Measurements from ENCODE around the gene RRAS. TPM values are rescaled to one million over a fixed set of nuclear protein-coding genes. Genes with fewer than 3 reads are reported as not detected.

RRAS gene
- total and polyA plus RNA-seq, 4 donors: 4.1 to 18.5 (median 11.1) TPM

DNA sequence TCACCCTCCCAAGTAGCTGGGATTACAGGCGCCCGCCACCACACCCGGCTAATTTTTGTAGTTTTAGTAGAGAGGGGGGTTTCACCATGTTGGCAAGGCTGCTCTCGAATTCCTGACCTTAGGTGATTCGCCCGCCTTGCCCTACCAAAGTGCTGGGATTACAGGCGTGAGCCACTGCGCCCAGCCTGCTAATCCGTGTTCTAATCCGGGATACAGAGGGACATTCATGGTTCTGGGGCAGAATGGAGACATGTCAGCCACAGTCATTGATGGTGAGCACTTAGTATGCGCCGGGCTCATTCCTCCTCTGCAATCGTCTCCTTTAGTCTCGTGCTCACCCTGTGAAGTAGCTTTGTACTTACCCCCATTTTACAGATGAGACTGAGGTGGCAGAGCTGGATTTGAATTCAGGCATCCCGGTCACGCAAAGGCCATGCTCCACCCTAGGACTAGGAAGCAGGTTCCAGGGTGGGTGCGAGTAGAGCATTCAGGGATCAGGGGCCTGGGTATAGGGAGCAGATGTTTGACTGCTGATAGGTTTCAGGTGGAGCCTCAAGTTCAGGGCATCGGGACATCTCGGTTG lies 8.2 kb downstream of the RRAS start:
- 83% methylated on average over 19 of the region's 19 CpGs for WGBS
- no peak for TF ChIP-seq JUND (IDR thresholded peaks at IDR 0.05)
- TF ChIP-seq FOXA1 (IDR thresholded peaks at IDR 0.05): no peak
- no peak for TF ChIP-seq HNF4A (conservative IDR thresholded peaks at IDR 0.05)
- no peak for TF ChIP-seq GABPA (IDR thresholded peaks at IDR 0.05 in 1 of 2, conservative IDR thresholded peaks at IDR 0.05 in 1 of 2)
- no peak for TF ChIP-seq YY1 (IDR thresholded peaks at IDR 0.05)
- TF ChIP-seq, protein P1, sequence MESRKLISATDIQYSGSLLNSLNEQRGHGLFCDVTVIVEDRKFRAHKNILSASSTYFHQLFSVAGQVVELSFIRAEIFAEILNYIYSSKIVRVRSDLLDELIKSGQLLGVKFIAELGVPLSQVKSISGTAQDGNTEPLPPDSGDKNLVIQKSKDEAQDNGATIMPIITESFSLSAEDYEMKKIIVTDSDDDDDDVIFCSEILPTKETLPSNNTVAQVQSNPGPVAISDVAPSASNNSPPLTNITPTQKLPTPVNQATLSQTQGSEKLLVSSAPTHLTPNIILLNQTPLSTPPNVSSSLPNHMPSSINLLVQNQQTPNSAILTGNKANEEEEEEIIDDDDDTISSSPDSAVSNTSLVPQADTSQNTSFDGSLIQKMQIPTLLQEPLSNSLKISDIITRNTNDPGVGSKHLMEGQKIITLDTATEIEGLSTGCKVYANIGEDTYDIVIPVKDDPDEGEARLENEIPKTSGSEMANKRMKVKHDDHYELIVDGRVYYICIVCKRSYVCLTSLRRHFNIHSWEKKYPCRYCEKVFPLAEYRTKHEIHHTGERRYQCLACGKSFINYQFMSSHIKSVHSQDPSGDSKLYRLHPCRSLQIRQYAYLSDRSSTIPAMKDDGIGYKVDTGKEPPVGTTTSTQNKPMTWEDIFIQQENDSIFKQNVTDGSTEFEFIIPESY (IDR thresholded peaks at IDR 0.05): no peak
- TF ChIP-seq, protein P2, sequence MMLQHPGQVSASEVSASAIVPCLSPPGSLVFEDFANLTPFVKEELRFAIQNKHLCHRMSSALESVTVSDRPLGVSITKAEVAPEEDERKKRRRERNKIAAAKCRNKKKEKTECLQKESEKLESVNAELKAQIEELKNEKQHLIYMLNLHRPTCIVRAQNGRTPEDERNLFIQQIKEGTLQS (IDR thresholded peaks at IDR 0.05): no peak
- TF ChIP-seq, protein P3, sequence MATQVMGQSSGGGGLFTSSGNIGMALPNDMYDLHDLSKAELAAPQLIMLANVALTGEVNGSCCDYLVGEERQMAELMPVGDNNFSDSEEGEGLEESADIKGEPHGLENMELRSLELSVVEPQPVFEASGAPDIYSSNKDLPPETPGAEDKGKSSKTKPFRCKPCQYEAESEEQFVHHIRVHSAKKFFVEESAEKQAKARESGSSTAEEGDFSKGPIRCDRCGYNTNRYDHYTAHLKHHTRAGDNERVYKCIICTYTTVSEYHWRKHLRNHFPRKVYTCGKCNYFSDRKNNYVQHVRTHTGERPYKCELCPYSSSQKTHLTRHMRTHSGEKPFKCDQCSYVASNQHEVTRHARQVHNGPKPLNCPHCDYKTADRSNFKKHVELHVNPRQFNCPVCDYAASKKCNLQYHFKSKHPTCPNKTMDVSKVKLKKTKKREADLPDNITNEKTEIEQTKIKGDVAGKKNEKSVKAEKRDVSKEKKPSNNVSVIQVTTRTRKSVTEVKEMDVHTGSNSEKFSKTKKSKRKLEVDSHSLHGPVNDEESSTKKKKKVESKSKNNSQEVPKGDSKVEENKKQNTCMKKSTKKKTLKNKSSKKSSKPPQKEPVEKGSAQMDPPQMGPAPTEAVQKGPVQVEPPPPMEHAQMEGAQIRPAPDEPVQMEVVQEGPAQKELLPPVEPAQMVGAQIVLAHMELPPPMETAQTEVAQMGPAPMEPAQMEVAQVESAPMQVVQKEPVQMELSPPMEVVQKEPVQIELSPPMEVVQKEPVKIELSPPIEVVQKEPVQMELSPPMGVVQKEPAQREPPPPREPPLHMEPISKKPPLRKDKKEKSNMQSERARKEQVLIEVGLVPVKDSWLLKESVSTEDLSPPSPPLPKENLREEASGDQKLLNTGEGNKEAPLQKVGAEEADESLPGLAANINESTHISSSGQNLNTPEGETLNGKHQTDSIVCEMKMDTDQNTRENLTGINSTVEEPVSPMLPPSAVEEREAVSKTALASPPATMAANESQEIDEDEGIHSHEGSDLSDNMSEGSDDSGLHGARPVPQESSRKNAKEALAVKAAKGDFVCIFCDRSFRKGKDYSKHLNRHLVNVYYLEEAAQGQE (IDR thresholded peaks at IDR 0.05): no peak
- no peak for TF ChIP-seq HNF4G (IDR thresholded peaks at IDR 0.05)
- no peak for TF ChIP-seq FOXA2 (IDR thresholded peaks at IDR 0.05)
- TF ChIP-seq RXRA (IDR thresholded peaks at IDR 0.05): no peak
- no peak for TF ChIP-seq RAD21 (IDR thresholded peaks at IDR 0.05)
- TF ChIP-seq SP1 (IDR thresholded peaks at IDR 0.05): no peak
- no peak for TF ChIP-seq EGR1 (IDR thresholded peaks at IDR 0.05; ENCODE audit: low read depth in 2 of 2)
- TF ChIP-seq TAF1 (conservative IDR thresholded peaks at IDR 0.05): no peak
- TF ChIP-seq, protein P4, sequence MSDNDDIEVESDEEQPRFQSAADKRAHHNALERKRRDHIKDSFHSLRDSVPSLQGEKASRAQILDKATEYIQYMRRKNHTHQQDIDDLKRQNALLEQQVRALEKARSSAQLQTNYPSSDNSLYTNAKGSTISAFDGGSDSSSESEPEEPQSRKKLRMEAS (IDR thresholded peaks at IDR 0.05): no peak
- TF ChIP-seq NR2F2 (IDR thresholded peaks at IDR 0.05): no peak
- TF ChIP-seq, protein P5, sequence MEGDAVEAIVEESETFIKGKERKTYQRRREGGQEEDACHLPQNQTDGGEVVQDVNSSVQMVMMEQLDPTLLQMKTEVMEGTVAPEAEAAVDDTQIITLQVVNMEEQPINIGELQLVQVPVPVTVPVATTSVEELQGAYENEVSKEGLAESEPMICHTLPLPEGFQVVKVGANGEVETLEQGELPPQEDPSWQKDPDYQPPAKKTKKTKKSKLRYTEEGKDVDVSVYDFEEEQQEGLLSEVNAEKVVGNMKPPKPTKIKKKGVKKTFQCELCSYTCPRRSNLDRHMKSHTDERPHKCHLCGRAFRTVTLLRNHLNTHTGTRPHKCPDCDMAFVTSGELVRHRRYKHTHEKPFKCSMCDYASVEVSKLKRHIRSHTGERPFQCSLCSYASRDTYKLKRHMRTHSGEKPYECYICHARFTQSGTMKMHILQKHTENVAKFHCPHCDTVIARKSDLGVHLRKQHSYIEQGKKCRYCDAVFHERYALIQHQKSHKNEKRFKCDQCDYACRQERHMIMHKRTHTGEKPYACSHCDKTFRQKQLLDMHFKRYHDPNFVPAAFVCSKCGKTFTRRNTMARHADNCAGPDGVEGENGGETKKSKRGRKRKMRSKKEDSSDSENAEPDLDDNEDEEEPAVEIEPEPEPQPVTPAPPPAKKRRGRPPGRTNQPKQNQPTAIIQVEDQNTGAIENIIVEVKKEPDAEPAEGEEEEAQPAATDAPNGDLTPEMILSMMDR (IDR thresholded peaks at IDR 0.05; ENCODE audit: low read depth, low read length, missing input control): no peak
- H3K9me3 ChIP-seq (ENCODE audit: control insufficient read depth in 4 of 4, low read length in 3 of 4): no peaks in the 10 kb centered on the region
- peaks cover 0 to 6% (median 0%) of the 10 kb centered on the region in 4 donors for H3K4me1 ChIP-seq (ENCODE audit: control insufficient read depth in 4 of 4, insufficient read depth in 4 of 4, low read length in 3 of 4)
- H3K9ac ChIP-seq (ENCODE audit: low read depth in 1 of 2, low read length in 2 of 2): no peak overlapping the region
- H3K36me3 ChIP-seq (ENCODE audit: control insufficient read depth in 4 of 4, insufficient read depth in 3 of 4, low read depth in 1 of 4, low read length in 3 of 4): peaks cover 2 to 4% (median 3%) of the 10 kb centered on the region in 4 donors
- H3K27me3 ChIP-seq (ENCODE audit: control insufficient read depth in 4 of 4, insufficient read depth in 4 of 4, low read length in 3 of 4): no peaks in the 10 kb centered on the region
- DNase-seq (ENCODE audit: low spot score): no peak
- H3K4me3 ChIP-seq (ENCODE audit: low read depth in 1 of 3, low read length in 3 of 3): no peak overlapping the region
- no peak overlapping the region for H3K27ac ChIP-seq (ENCODE audit: low read depth in 1 of 2, low read length in 2 of 2)

Measured in liver (tissue), 9 donors.